Gastroesophageal sphincter (tissue), 4 donors: ENCODE measurements around the gene NFKB2. TPM values are rescaled to one million over a fixed set of nuclear protein-coding genes. Genes with fewer than 3 reads are reported as not detected.

Source experiments
- ATAC-seq: fragments of 150-250 bp; one replicate; pipeline ENCODE4 v1.9.1; 2016; ENCODE audit warnings: mild to moderate bottlenecking, moderate library complexity
- H3K27ac ChIP-seq, 4 donors: fragments of 200-600 bp; sonication (generic) in 3 of 4; 1 replicate in 3 of 4; 2 replicates in 1 of 4; pipeline ENCODE4 v1.5.1; 2016 to 2019
- H3K27me3 ChIP-seq: fragments of 200-600 bp; sonication (generic); one replicate; pipeline ENCODE4 v1.5.1; 2019
- H3K36me3 ChIP-seq, 2 donors: fragments of 200-600 bp; sonication (generic); one replicate each; pipeline ENCODE4 v1.5.1; 2019; ENCODE audit warnings: control low read depth in 1 of 2
- H3K4me1 ChIP-seq, 3 donors: fragments of 200-600 bp; sonication (generic); 1 replicate in 2 of 3; 2 replicates in 1 of 3; pipeline ENCODE4 v1.5.1; 2016 to 2019; ENCODE audit warnings: control low read depth in 2 of 3
- H3K4me3 ChIP-seq, 2 donors: fragments of 200-600 bp; sonication (generic); one replicate each; pipeline ENCODE4 v1.5.1; 2019; ENCODE audit warnings: mild to moderate bottlenecking in 1 of 2, moderate library complexity in 1 of 2
- H3K9me3 ChIP-seq, 3 donors: fragments of 200-600 bp; sonication (generic); one replicate each; pipeline ENCODE4 v1.5.1; 2017 to 2019; ENCODE audit warnings: control low read depth in 2 of 3
- EP300 ChIP-seq: sonication (generic); formaldehyde crosslinking; IDR thresholded peaks from one replicate; pipeline ENCODE4 v1.6.1; 2017; ENCODE audit warnings: antibody characterized with exemption, mild to moderate bottlenecking
- POLR2A ChIP-seq, 2 donors: fragments of 450-650 bp; IDR thresholded peaks; one replicate each; pipeline ENCODE4 v1.6.1; 2017; ENCODE audit warnings: antibody characterized with exemption in 2 of 2, mild to moderate bottlenecking in 2 of 2, moderate library complexity in 1 of 2
- POLR2AphosphoS5 ChIP-seq: sonication (generic); formaldehyde crosslinking; IDR thresholded peaks from one replicate; pipeline ENCODE4 v1.6.1; 2017; ENCODE audit warnings: antibody characterized with exemption
- WGBS, 2 donors: methylation state at CpG; one replicate each; pipeline ENCODE4 v1.1.5; 2018; ENCODE audit warnings: low coverage in 1 of 2; 5-methylcytosine and 5-hydroxymethylcytosine counted together
- total RNA-seq, 4 donors: library from RNA; depleted of rRNA; stranded (reverse); fragments of >200 nt; gene quantifications; one replicate each; pipeline ENCODE4 v1.1.0, GENCODE V29; 2016
- TF ChIP-seq, protein P1 (sequence below), 4 experiments: fragments of 200-600 bp in 2 of 4; fragments of 450-650 bp in 2 of 4; sonication (generic) in 1 of 4; IDR thresholded peaks; one replicate each; pipeline ENCODE4 v1.5.1; 2017 to 2019; ENCODE audit warnings: antibody characterized with exemption in 4 of 4, mild to moderate bottlenecking in 2 of 4, moderate library complexity in 2 of 4

The NFKB2 gene
- total RNA-seq, 4 donors from 2014 or later: 20.5 to 31.6 (median 24.8) TPM

DNA sequence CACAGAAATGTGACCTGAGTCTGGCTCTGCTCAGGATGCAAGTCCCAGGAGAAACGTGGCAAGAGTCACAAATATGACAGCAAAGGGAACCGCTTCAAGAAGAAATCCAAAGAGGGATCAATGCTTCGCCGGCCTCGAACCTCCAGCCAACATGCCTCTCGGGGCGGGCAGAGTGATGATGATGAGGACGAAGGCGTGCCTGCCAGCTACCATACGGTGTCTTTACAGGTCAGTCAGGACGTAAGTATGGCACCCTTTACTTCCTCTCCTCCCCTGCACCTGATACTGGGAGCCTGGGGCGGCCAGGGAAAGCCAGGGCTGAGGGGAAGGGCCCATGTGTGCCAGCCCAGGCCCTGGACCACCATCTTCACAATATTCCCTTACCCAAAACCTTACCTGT is 18.6 kb upstream of the NFKB2 start:
- 83 to 89% methylated on average over 7 to 12 of the region's 12 CpGs for WGBS, 2 donors
- TF ChIP-seq, protein P1, sequence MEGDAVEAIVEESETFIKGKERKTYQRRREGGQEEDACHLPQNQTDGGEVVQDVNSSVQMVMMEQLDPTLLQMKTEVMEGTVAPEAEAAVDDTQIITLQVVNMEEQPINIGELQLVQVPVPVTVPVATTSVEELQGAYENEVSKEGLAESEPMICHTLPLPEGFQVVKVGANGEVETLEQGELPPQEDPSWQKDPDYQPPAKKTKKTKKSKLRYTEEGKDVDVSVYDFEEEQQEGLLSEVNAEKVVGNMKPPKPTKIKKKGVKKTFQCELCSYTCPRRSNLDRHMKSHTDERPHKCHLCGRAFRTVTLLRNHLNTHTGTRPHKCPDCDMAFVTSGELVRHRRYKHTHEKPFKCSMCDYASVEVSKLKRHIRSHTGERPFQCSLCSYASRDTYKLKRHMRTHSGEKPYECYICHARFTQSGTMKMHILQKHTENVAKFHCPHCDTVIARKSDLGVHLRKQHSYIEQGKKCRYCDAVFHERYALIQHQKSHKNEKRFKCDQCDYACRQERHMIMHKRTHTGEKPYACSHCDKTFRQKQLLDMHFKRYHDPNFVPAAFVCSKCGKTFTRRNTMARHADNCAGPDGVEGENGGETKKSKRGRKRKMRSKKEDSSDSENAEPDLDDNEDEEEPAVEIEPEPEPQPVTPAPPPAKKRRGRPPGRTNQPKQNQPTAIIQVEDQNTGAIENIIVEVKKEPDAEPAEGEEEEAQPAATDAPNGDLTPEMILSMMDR (IDR thresholded peaks at IDR 0.05): no peak
- TF ChIP-seq EP300 (no peak), POLR2AphosphoS5 (no peak), POLR2A (IDR thresholded peaks at IDR 0.05) (no peak)
- no peak for ATAC-seq
- Histone ChIP-seq H3K27ac (no peak overlapping the region), H3K27me3 (no peaks in the 10 kb centered on the region), H3K9me3 (no peaks in the 10 kb centered on the region), H3K4me1 (no peaks in the 10 kb centered on the region), H3K4me3 (no peak overlapping the region), H3K36me3 (peaks cover 0 to 100% of the 10 kb centered on the region in 2 donors)

DNA sequence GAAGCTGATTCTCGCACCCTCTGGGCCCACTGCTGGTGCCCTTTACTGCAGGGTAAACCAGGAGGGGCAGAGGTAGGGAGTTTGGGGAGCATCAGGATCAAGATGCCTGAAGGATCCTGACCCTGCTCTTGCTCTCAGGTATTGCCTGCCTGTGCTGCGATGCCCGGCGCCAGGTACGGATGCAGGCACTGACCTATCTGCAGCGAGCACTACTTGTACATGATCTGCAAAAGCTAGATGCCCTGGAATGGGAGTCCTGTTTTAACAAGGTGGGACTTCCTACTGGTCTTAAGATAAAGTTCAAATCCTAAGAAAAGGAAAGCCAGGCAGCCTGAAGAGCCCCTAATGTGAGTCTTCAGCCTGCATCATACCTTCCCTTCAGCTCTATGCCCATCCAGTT is 16.1 kb upstream of the NFKB2 start:
- Histone ChIP-seq H3K27me3 (no peaks in the 10 kb centered on the region), H3K36me3 (peaks cover 0 to 90% of the 10 kb centered on the region in 2 donors), H3K4me3 (no peak overlapping the region), H3K9me3 (no peaks in the 10 kb centered on the region), H3K4me1 (no peaks in the 10 kb centered on the region), H3K27ac (no peak overlapping the region)
- ATAC-seq: no peak
- WGBS, 2 donors: 100% methylated on average over 1 of the region's 6 CpGs
- TF ChIP-seq, protein P1 (IDR thresholded peaks at IDR 0.05): no peak
- TF ChIP-seq EP300 (no peak), POLR2A (IDR thresholded peaks at IDR 0.05) (no peak), POLR2AphosphoS5 (no peak)

DNA sequence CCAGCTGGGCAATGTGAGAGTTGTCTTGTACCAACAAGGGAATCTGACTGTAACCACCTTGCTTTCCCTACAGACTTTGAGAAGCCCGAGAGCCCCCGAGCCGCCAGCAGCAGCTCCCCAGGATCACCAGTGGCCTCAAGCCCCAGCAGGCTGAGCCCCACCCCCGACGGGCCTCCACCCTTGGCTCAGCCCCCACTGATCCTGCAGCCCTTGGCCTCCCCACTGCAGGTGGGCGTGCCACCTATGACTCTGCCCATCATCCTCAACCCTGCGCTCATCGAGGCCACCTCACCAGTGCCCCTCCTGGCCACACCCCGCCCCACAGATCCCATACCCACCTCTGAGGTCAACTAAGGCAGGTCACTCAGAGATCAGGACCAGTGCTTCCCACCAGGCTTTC is 13.5 kb upstream of the NFKB2 start:
- no peak for ATAC-seq
- Histone ChIP-seq H3K27ac (no peak overlapping the region), H3K9me3 (no peaks in the 10 kb centered on the region), H3K36me3 (peaks cover 0 to 64% of the 10 kb centered on the region in 2 donors), H3K4me1 (peaks cover 0 to 10% (median 0%) of the 10 kb centered on the region in 3 donors), H3K4me3 (no peak overlapping the region), H3K27me3 (no peaks in the 10 kb centered on the region)
- no peak for TF ChIP-seq EP300
- TF ChIP-seq POLR2A (IDR thresholded peaks at IDR 0.05): no peak
- TF ChIP-seq POLR2AphosphoS5: no peak
- TF ChIP-seq, protein P1 (IDR thresholded peaks at IDR 0.05): no peak
- 77% methylated on average over 3 of the region's 9 CpGs; no CpG with 5 or more reads in 1 of the 2 donors for WGBS, 2 donors

DNA sequence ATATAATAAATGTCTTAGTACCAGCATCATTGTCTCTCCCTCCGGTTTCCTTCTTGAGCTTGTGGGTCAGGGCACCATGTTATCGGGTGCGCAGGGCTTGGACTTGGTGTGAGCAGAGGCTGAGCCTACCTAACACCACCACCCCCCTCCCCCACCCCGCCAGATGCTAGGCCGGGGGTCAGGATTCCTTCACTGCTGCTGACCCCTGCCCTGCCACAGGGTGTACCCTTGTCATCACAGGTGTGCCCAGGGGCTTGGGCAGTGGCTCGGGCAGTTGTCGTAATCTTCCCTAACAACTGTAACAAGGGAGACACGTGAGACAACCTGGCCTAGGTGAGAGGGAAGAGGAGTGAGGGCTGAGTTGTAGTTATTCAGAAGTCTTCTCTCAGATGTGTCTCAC is 12.6 kb upstream of the NFKB2 start:
- TF ChIP-seq POLR2A (IDR thresholded peaks at IDR 0.05): no peak
- TF ChIP-seq POLR2AphosphoS5: no peak
- no peak for TF ChIP-seq EP300
- TF ChIP-seq, protein P1 (IDR thresholded peaks at IDR 0.05): no peak
- H3K36me3 ChIP-seq: peaks cover 0 to 55% of the 10 kb centered on the region in 2 donors
- H3K4me1 ChIP-seq: peaks cover 0 to 10% (median 0%) of the 10 kb centered on the region in 3 donors
- no peak overlapping the region for H3K4me3 ChIP-seq
- 83% methylated on average over 4 of the region's 8 CpGs; no CpG with 5 or more reads in 1 of the 2 donors for WGBS, 2 donors
- no peaks in the 10 kb centered on the region for H3K9me3 ChIP-seq
- H3K27me3 ChIP-seq: no peaks in the 10 kb centered on the region
- no peak overlapping the region for H3K27ac ChIP-seq
- ATAC-seq: no peak

DNA sequence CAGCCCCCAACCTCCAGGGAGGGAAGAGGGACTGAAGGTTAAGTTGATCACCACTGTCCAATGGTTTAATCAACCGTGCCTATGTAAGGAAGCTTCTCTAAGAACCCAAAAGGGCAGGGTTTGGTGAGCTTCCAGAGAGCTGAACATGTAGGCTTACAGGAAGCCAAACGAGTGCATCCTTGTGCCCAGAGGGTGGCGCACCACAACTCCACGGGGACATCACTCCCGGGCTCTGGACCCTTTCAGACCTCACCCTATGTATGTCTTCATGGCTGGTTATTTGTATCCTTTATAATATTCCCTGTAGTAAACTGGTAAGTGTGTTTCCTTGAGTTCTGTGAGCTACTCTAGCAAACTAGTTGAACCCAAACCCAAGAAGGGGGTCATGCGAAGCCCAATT is 11.5 kb upstream of the NFKB2 start:
- no peak for TF ChIP-seq POLR2AphosphoS5
- TF ChIP-seq, protein P1 (IDR thresholded peaks at IDR 0.05): no peak
- TF ChIP-seq EP300: no peak
- no peak for TF ChIP-seq POLR2A (IDR thresholded peaks at IDR 0.05)
- Histone ChIP-seq H3K4me1 (peaks cover 0 to 10% (median 0%) of the 10 kb centered on the region in 3 donors), H3K9me3 (no peaks in the 10 kb centered on the region), H3K36me3 (peaks cover 0 to 43% of the 10 kb centered on the region in 2 donors), H3K27ac (no peak overlapping the region), H3K4me3 (no peak overlapping the region), H3K27me3 (no peaks in the 10 kb centered on the region)
- ATAC-seq: no peak
- WGBS, 2 donors: 32 to 39% methylated on average over 6 of the region's 6 CpGs
